LNCaP clone FGC (cell line): Measurements from ENCODE around the gene ITGA11.

Source experiments
- DNase-seq: peaks from one replicate; pipeline ENCODE4 v3.0.0-alpha.2; 2011; ENCODE audit warnings: low read depth
- H3K4me3 ChIP-seq: 2 replicates; pipeline ENCODE4 v1.5.1; 2011; ENCODE audit warnings: mild to moderate bottlenecking, low read depth, low read length, control low read depth
- TF ChIP-seq, protein P1 (sequence below): IDR thresholded peaks from 2 replicates; pipeline ENCODE4 v1.5.1; 2012; ENCODE audit warnings: mild to moderate bottlenecking; ENCODE audit not compliant: control insufficient read depth, insufficient read depth; ENCODE audit errors: extremely low read depth

ITGA11 gene

GRCh38 chr15:68417051-68417450 lies 14.9 kb downstream of the ITGA11 start:
- H3K4me3 ChIP-seq = no peak overlapping the region
- no peak for DNase-seq
- TF ChIP-seq, protein P1, sequence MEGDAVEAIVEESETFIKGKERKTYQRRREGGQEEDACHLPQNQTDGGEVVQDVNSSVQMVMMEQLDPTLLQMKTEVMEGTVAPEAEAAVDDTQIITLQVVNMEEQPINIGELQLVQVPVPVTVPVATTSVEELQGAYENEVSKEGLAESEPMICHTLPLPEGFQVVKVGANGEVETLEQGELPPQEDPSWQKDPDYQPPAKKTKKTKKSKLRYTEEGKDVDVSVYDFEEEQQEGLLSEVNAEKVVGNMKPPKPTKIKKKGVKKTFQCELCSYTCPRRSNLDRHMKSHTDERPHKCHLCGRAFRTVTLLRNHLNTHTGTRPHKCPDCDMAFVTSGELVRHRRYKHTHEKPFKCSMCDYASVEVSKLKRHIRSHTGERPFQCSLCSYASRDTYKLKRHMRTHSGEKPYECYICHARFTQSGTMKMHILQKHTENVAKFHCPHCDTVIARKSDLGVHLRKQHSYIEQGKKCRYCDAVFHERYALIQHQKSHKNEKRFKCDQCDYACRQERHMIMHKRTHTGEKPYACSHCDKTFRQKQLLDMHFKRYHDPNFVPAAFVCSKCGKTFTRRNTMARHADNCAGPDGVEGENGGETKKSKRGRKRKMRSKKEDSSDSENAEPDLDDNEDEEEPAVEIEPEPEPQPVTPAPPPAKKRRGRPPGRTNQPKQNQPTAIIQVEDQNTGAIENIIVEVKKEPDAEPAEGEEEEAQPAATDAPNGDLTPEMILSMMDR = no peak

DNA sequence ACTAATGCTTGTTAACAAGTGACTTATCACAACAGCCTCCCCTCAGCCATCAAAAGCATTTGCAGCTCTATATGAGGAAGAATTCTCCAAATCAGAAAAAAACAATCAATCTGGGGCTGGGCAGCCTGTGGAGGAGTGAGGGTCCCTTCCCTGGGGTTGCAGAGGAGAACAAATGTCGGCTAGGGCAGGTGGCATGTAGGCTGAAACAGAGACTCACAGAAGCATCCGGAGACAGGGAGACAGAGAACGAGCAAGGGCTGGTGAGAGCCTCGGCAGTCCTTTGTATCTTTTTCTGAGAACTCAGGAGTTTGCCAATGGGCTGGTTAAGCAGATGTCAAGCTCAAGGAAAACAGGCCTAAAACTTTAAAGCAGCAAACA lies 15.8 kb downstream of the ITGA11 start:
- TF ChIP-seq, protein P1 = no peak
- no peak for DNase-seq
- H3K4me3 ChIP-seq = no peak overlapping the region

DNA sequence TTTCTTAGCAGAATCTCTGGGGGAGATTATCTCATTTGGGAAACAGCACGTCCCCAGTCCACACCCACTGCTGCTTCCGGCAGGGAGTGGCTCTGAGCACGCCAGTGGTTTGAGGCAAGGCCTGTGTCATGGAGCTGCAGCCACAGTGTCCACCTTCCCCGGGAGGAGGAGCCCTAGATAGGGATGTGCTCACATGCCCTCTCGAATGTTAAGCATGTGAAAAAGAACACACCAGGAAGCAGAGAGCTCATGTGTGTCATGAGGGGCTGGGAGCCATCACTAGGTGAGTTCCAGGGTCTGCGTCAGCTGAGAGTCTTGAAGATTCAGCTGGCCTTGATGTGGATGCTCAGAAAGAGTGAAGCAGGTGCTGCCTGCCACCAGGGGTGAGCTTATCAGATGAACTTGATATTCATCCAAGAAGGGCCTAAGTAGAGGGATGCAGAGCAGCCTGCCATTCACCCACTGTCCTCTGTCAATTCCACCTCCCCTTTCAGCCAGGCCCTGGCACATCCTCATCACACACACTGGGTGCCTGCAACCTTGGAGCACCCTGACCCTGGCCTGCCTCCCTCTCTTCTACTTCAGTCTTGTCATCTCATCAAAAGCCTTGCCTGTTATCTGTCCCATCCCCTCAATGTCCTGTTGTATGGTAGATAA lies 16.3 kb downstream of the ITGA11 start:
- TF ChIP-seq, protein P1 = no peak
- no peak for DNase-seq

DNA sequence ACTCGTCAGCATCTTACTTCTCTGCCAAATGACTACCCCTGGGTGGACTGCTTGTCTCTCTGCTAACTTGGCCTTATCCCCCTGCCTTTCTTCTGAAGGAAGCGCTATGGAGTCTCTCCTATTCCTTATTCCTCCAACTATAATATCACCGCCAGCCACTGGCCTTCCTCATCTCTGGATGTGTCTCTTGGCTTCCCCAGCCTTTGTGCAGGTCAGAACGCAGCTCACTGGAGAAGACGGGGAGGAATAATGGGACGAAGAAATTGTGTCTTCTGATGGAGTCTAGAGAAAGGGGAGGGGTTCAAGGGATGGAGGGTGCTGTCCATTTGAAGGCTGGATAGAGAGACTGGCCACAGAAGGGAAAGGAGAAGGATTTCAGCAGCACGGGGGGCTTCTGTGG lies 16.9 kb downstream of the ITGA11 start:
- no peak overlapping the region for H3K4me3 ChIP-seq
- no peak for DNase-seq
- TF ChIP-seq, protein P1 = no peak

More for the DNA sequence above, 16.3 kb downstream of the ITGA11 start:
- H3K4me3 ChIP-seq = no peak overlapping the region

DNA sequence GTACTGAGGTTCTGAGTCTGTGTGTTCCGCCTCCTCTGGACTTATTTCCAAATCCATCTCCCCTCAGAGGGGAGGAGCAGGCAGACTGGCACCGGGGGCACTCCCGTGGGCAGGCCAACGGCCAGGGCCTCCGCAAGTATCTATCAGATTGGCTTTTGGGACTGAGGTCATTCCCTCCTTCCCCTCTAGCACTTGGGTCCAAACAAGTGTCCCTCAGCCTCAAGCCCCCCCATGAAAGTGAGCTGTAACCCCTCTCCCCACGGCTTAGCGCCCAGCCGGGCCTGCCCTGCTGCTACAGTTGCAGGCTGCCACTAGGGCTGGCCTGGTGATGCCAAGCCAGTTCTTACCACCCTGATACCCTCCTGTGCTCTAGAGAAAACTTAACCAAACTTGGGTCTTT lies 17.4 kb downstream of the ITGA11 start:
- H3K4me3 ChIP-seq = no peak overlapping the region
- DNase-seq = no peak
- TF ChIP-seq, protein P1 = no peak

GRCh38 chr15:68414206-68414555 lies 17.8 kb downstream of the ITGA11 start:
- no peak overlapping the region for H3K4me3 ChIP-seq
- TF ChIP-seq, protein P1 = no peak
- no peak for DNase-seq

- TF ChIP-seq, protein P1 = no peak
- DNase-seq = no peak
- H3K4me3 ChIP-seq = no peak overlapping the region
These were observed 18.4 kb downstream of the ITGA11 start for GRCh38 chr15:68413363-68414205.
